ENCODE results near the gene C4A.

- TF ChIP-seq POLR2A (IDR thresholded peaks at IDR 0.05) (no peak), CTCF (IDR thresholded peaks at IDR 0.05) (no peak)
These were observed 16.2 kb upstream of the C4A start for GRCh38 chr6:31965700-31966099.

Measured in heart left ventricle (tissue), 13 donors.